ENCODE measurements around the gene HAL.

DNA sequence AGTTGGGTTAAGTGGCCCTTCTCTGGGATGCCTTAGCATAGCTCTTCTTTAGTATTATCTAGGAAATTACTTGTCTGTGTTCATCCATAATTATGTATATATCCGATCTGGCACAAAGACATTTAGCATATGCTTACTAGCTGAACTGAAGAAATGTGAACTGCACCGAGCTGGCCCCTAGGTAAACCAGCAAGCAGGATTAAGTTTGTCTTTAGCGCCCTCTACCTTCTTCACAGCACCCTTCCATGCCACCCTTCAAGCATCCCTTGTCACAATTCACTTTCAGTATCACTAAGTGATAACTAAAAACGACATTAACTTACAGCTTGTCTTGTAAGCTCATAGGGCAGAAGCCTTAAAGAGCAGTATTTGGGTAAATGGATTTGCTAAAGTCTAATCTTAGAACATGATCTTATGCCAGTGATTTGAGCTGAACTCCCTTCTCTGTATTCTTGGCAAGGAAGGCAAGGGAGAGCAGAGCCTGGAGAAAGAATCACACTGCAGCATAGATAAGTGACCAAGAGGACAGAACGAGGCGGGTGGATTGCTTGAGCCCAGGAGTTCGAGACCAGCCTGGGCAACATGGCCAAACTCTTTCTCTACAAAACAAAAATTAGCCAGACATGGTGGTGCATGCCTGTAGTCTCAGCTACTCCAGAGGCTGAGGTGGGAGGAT is 2.6 kb upstream of the HAL start:
- TF ChIP-seq YY1 (IDR thresholded peaks at IDR 0.05; ENCODE audit: low read depth, low read length) (0 out of 2 replicates have a peak, but pooled peaks have one; percentile 39), PML (IDR thresholded peaks at IDR 0.05; ENCODE audit: low read length) (no peak), POLR2A (IDR thresholded peaks at IDR 0.05; ENCODE audit: low read depth, low read length) (no peak), ETV6 (conservative IDR thresholded peaks at IDR 0.05 in 1 of 2, IDR thresholded peaks at IDR 0.05 in 1 of 2; ENCODE audit: borderline replicate concordance in 1 of 2, low read depth in 1 of 2) (no peak), CEBPB (IDR thresholded peaks at IDR 0.05; ENCODE audit: borderline replicate concordance in 1 of 2, low read depth in 2 of 2, low read length in 2 of 2) (no peak), LARP7 (IDR thresholded peaks at IDR 0.05) (no peak), ZNF622 (IDR thresholded peaks at IDR 0.05) (no peak), EP300 (IDR thresholded peaks at IDR 0.05; ENCODE audit: borderline replicate concordance in 1 of 2, control insufficient read depth in 1 of 2, low read depth in 2 of 2, low read length in 2 of 2) (no peak), NFYB (IDR thresholded peaks at IDR 0.05; ENCODE audit: insufficient read depth, low read depth, low read length) (no peak), RAD21 (IDR thresholded peaks at IDR 0.05; ENCODE audit: insufficient read depth, low read depth, low read length) (peak; percentile 69), TAF1 (IDR thresholded peaks at IDR 0.05; ENCODE audit: borderline replicate concordance, low read depth, low read length) (no peak)
- TF ChIP-seq, protein P1, sequence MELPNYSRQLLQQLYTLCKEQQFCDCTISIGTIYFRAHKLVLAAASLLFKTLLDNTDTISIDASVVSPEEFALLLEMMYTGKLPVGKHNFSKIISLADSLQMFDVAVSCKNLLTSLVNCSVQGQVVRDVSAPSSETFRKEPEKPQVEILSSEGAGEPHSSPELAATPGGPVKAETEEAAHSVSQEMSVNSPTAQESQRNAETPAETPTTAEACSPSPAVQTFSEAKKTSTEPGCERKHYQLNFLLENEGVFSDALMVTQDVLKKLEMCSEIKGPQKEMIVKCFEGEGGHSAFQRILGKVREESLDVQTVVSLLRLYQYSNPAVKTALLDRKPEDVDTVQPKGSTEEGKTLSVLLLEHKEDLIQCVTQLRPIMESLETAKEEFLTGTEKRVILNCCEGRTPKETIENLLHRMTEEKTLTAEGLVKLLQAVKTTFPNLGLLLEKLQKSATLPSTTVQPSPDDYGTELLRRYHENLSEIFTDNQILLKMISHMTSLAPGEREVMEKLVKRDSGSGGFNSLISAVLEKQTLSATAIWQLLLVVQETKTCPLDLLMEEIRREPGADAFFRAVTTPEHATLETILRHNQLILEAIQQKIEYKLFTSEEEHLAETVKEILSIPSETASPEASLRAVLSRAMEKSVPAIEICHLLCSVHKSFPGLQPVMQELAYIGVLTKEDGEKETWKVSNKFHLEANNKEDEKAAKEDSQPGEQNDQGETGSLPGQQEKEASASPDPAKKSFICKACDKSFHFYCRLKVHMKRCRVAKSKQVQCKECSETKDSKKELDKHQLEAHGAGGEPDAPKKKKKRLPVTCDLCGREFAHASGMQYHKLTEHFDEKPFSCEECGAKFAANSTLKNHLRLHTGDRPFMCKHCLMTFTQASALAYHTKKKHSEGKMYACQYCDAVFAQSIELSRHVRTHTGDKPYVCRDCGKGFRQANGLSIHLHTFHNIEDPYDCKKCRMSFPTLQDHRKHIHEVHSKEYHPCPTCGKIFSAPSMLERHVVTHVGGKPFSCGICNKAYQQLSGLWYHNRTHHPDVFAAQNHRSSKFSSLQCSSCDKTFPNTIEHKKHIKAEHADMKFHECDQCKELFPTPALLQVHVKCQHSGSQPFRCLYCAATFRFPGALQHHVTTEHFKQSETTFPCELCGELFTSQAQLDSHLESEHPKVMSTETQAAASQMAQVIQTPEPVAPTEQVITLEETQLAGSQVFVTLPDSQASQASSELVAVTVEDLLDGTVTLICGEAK (IDR thresholded peaks at IDR 0.05; ENCODE audit: borderline replicate concordance): no peak
- TF ChIP-seq, protein P2, sequence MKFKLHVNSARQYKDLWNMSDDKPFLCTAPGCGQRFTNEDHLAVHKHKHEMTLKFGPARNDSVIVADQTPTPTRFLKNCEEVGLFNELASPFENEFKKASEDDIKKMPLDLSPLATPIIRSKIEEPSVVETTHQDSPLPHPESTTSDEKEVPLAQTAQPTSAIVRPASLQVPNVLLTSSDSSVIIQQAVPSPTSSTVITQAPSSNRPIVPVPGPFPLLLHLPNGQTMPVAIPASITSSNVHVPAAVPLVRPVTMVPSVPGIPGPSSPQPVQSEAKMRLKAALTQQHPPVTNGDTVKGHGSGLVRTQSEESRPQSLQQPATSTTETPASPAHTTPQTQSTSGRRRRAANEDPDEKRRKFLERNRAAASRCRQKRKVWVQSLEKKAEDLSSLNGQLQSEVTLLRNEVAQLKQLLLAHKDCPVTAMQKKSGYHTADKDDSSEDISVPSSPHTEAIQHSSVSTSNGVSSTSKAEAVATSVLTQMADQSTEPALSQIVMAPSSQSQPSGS (IDR thresholded peaks at IDR 0.05; ENCODE audit: low read length): no peak
- TF ChIP-seq, protein P3, sequence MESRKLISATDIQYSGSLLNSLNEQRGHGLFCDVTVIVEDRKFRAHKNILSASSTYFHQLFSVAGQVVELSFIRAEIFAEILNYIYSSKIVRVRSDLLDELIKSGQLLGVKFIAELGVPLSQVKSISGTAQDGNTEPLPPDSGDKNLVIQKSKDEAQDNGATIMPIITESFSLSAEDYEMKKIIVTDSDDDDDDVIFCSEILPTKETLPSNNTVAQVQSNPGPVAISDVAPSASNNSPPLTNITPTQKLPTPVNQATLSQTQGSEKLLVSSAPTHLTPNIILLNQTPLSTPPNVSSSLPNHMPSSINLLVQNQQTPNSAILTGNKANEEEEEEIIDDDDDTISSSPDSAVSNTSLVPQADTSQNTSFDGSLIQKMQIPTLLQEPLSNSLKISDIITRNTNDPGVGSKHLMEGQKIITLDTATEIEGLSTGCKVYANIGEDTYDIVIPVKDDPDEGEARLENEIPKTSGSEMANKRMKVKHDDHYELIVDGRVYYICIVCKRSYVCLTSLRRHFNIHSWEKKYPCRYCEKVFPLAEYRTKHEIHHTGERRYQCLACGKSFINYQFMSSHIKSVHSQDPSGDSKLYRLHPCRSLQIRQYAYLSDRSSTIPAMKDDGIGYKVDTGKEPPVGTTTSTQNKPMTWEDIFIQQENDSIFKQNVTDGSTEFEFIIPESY (IDR thresholded peaks at IDR 0.05): no peak

Measured in GM12878 (cell line).